CD4-positive, alpha-beta T cell treated with Interleukin-12 subunit alpha and Interleukin-12 subunit beta, for 1 hour (primary cell): ENCODE results near the gene ABTB1.

Source experiments
- DNase-seq: peaks from one replicate; pipeline ENCODE4 v3.0.0-alpha.2; 2020

ABTB1 gene

DNA sequence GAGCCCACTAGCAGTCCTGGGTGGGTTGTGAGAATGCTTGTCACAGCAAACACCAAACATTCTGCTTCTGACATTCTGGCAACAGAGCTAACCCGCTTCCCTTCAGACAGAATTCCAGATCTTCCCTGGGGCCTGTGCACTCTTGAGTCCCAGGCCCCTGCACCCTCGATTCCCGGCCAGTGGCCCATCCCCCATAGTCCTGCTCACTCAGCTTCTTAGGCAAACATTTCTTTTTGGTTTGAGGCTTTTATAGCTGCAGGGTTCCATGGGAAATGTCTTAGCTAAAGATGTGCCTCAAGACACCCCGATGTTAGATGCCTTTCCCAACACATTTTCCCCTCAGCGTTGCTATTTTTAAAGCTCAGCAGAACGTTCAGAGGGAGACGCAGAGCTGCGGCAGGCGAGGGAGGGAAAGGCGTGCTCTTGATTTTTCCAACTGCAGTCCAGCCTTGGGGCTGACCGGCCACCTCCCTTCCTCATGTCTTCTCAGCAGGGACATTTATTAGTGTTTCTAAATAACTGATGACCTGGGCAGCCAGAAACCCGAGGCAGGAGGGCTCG lies 35.2 kb downstream of the ABTB1 start:
- DNase-seq, result no peak

DNA sequence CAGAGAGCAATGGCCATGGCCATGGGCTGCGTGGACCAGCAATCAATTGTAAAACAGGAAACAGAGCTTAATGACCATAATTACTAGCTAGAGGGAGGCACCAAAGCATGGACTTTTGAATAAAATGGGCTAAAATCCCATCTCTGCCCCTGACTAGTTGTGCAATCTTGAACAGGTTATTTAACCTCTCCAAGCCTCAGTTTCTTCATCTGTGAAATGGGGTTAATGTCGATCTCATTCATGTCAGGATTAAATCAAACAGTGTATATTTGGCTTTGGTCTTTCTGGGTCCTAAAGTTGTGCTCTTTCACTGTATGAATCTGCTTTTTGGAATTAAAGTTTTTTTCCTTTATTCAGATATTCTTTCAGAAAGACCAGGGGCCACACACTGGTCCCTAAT lies 36.1 kb downstream of the ABTB1 start:
- no peak for DNase-seq

DNA sequence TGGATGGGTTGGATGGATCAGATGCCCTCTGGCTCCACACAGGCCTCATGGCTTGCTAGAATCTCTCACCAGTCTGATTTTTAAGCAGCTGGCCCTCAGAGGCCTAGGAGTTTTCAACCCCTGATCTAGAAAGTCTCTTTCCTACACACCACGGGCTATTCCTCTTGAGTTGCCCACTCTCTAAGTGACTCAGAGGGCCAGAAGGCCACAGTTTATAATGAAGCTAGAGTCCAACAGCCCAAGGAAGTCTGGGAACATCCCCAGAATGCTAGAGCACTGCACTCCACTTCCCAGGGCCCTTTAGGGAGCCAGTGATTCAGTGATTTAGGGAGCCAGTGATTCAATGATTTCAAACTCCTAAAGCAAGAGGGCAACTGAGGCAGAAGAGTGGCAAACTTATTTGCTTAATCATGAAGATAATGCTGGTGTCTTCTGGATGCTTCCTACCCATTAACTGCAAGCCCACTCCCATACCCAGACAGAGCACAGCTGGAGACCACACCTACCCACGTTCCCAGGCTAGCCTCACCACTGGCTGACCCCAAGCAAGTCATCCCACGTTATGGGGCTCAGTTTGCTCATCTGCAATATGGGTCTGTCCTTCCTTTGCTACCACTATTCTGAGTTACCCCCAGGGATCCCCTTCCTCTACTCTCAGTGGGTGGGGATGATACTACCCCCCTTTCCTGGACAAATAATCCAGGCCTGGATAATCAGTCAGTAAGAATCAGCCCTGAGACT lies 36.7 kb downstream of the ABTB1 start:
- DNase-seq, result no peak

DNA sequence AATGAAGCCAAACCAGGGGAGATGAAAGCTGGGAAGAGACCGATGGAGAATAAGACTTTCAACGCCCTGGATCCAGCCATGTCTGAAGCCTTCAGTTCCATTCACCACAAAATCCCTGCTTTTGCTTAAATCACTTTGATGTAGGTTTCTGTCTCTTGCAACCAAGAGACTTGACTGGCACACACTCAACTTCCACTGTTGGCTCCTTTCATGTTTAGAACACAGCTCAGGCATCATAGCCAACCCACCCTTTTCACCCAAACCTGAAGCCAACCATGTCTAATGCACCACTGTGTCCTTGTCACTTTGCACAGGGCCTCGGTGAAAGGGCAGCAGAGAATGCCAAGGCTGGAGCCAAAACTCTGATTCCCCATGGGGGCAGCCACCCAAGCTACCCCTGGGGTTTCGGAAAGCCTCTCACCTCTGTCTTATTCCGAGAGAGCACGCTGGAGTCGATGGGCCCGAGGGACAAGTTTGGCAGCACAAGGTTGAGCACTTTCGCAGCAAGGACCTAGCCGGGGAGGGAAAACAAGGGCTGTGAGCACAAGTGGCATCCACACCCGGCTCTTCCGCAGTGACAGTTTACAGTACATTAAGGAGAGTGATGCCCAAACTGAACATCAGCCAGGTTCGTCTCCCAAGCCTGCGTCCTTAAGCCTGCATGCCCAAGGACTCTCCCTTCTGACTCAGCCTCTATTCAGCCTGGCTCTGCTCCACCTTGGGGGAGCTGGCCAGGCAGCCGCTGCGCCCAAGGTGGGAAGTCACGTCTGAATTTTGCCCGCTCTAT lies 37.6 kb downstream of the ABTB1 start:
- no peak for DNase-seq

DNA sequence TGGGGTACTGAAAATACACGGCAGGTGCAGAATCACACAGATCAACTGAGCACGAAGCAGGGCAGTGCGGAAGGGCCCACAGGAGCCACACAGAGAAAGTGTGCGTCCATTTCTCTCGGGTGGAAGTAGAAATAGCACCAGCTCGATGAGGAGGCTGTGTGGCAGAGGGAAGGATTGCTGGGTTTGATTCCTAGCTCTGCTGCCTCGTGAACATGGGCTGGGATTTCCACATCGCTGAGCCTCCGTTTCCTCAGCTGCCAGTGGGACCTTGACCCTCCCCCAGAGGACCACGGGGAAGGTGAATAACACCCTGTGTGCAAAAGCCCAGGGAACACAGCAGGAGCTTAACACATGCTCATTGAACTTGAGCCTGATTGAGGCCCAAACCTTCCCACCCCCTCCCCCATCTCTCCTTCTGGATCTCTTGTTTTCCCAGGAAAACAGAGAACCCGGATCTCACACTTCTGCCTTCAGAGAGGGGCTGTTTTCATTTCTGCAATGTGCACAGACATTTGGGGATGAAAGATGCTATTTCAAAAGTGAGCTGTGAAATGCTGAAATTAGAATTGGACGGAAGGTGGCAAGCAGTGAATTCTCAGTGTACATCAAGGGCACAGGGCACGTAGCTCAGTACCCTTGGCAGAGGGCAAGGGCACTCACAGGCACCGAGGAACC lies 38.4 kb downstream of the ABTB1 start:
- DNase-seq, result no peak

DNA sequence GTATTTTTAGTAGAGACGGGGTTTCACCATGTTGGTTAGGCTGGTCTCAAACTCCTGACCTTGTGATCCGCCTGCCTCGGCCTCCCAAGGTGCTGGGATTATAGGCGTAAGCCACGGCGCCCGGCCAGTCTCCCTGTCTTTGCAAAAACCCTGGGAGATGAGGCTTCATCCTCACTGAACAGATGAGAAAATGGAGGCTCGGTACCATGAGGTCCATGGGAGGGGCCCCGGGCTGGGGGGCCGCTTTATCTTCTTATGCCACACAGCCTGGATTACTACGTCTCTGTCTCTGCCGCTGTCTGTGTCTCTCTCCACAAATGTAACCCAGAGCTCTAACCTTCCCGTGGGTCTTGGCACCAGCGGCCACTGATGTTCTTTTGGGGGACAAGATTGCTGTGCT lies 39.1 kb downstream of the ABTB1 start:
- DNase-seq, result no peak

DNA sequence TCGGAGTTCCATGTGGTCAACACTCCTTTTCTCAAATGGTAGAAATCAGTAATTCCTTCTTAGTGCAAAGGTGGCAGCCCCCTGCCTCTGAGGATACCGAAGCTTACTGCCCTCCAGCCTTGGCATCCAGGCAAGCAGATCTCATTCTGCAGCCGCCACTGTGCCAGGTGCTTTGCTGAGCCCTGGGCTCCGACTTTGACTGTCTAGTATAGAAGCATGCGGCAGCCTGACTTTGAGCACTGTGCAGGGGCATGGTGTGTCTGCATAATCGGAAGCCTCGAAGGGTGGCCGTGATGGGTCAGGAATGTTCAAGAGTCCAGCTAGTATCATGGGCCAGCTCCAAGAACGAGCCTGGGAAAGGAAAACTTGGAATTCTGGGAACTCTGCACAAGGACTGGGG lies 39.7 kb downstream of the ABTB1 start:
- no peak for DNase-seq

DNA sequence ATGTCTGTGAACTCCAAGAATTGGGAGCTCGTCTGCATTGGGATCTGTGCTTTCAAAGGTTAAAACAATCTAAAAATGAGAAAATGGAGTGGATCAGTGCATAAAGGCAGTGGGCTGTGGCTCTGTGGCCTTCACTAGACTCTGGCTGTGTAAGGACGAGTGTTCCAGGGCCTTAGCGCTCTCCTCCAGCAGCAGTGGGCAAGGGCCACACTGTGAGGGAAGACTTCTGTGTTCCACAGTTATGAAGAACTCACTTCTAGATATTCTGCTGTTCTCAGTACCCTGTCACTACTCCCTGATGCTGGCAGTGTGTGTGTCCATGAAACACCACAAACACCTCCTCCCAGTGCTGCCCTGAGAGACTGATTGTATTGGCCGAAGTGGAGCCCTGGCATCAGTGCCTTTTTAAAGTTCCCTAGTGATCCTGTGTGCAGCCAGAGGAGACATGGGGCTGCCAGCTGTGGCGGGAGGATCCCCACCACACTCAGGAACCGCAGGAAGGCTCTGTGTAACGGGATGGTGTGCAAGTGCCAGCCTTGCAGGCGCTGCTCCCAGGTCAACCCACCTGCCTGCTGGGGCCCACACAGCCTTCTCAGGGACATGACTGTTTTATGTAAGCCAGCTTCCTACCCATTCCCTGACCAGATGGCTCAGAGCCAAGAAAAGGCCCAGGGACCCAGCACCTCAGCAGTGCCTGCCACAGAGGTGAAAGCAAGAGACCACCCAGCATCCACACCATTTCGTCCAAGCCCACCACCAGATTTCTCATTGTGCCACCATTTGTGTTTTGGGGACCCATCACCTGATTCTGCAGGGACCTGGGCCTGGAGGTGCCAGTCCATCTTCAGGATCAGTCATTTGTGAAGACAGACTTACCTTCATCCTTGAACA lies 40.4 kb downstream of the ABTB1 start:
- DNase-seq, result no peak

DNA sequence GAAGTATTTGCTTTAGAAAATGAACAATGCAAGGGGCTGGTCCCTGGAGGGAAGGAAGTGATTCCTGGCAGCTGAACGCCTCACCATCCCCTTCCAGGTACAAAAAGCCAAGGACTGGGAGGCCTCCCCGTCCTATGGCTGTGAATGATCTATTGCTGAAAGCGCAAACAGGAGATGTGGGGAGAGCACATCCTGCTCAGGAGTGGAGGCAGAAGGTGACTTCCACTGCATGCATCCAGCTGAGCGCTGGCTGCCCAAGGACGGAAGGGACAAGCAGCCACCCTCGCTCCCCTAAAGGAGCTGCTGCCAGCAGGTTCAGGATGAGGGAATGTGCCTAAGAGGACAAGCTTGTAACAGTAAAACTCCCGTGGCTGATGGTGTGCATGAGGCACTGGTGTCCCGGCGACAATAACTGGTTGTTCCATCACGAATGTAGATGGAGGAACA lies 41.4 kb downstream of the ABTB1 start:
- no peak for DNase-seq

DNA sequence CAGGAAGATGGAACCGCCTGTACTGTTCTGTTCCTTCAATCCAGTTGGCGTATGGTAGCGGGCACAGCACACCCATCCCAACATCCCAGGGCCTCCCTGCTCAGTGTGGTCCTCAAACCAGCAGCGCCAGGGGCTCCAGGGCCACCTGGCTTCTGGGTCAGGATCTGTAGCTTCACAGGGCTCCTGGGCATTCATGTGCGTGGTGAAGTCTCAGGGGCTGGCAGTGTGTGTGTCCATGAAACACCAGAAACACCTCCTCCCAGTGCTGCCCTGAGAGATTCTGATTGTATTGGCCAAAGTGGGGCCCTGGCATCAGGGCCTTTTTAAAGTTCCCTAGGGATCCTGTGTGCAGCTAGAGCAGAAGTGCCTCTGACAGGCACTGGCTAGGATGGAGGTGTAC lies 42.1 kb downstream of the ABTB1 start:
- no peak for DNase-seq

DNA sequence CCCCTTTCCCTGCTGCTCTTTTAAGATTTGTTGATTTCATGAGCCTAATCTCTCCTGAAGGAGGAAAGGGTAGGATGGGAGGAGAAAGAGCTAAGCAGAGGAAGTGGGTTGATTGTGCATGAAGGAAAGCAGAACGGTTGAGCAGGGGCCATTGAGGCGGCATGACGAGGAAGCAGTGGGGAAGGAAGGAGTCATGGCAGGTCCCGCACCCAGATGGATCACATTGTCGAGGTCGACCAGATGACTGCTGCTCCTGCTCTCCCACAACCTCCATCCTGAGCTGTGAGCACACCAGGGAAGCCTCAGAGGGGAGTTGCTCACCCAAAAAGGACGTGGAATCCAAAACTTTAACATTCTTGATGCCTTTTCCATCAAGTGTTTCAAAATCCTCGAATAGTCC lies 42.8 kb downstream of the ABTB1 start:
- no peak for DNase-seq

DNA sequence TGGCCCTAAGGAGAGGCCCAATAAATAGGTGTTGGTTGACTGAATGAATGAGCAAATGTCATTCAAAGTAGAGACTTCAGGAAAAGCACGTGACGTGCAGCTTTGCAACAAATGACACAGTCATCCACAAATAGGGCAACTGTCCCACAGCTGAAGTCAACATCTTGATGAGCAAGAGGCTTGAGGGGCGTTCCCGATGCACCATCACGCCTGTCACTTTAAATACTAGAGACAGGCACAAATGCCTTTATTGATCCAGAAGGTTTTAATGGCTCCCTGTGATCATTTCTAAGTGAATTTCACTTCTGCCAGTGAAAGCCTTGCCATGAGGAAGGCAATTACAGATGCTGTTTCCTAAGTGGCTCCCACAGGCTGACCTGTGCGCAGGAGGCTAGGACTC lies 43.6 kb downstream of the ABTB1 start:
- DNase-seq, result no peak

DNA sequence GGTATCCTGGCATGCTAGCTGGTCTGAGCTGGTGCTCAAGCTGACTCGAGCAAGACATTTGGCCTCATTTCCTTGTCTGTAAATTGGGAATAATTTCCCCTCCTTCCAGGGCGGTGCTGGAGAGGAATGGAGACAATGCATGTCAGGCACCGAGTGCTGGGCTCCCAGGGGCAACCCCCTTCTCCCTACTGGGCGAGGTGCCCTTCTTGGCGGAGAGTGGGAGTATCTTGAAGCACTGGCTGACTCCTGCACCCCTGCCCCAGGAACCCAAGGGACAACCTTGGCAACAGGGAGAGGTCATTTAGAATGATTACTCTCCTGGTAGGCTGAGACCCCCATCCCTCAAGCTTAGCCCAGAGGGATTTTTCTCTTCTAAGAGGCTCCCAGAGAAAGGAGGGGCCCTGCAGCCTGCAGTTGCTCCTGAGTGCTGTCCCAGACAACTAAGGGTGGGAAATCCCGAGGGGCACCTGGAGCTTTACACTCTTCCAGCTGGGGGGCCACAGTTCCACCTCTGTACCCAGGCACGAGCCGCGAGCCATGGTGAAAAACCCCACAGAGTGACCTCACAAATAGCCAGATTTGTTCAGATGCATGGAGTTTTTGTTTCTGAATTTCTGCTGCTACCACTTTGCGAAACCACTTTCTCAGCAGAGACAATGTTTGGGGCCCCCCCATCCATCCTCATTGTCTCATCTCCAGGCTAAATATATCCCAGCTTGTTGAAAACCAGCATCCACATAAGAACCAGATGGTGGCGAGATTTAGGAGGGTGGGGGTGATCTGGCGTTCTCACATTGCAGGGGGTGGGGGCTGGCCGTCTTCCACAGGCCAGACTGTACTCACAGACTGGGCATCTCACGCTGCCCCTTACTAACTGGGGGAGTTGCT lies 44.8 kb downstream of the ABTB1 start:
- no peak for DNase-seq

DNA sequence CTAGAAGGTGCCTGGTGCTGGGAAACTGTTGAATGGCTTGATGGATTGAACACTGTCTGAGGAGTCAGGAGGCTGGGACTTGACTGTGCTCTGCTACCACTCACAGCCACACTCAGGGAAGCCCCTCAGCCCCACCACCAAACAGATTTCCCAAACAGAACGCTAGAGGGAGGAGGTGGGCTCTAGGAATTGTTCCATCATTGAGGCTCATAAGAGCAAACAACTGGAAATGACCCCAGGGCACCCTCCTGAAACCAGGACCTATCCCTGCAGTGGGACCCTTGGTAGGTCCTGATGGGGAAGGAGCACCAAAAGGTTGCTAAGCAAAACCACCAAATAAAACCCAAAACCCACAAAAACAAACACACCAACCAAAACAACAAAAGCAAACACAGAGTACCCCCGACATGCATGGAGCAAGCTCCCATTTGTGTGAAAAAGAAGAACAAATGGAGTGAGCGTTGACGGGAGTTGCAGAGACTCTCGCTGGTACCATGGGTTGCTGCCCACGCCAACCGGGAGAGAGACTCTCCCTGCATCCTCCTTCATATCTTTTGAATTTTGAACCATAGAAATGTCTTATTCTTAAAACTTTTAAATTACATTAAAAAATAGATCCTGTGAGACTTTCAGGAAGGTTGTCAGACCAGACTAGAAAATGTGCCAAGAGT lies 45.6 kb downstream of the ABTB1 start:
- no peak for DNase-seq

DNA sequence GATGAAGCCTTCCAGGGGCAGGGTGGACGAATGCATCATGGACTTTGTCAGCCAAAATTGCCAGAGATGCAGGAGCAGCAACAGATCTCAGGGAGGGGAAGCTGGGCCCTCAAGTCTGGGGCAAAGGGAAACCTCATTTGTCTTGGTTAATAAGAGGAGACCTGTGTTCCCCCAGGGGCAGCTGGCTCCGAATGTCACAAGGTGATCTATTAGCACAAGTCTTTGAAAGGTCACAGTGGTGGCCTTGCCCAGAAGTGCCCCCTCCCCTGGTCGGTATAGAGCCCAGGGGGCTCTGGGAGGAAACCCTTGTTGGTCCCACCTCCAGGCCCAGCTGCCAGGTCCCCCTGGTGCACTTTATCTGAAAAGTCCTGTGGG lies 46.2 kb downstream of the ABTB1 start:
- no peak for DNase-seq

DNA sequence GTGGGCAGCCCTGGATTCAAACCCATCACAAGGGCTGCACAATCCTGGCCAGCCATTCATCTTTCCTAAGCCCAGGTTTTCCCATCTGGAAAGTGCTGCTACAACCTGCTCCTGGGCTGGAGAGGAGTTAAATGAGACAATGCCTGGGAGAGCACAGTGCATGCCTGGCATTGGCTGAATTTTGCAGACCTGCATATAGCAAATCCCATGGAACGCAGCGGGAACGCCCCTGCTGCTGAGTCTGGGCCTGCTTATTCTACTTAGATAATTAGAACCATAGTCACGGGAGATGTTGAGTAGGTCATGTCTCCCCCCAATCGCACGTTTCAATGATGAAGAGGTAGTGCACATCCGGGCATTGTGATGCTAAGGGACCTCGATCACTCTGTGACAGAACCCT lies 46.6 kb downstream of the ABTB1 start:
- DNase-seq, result no peak

DNA sequence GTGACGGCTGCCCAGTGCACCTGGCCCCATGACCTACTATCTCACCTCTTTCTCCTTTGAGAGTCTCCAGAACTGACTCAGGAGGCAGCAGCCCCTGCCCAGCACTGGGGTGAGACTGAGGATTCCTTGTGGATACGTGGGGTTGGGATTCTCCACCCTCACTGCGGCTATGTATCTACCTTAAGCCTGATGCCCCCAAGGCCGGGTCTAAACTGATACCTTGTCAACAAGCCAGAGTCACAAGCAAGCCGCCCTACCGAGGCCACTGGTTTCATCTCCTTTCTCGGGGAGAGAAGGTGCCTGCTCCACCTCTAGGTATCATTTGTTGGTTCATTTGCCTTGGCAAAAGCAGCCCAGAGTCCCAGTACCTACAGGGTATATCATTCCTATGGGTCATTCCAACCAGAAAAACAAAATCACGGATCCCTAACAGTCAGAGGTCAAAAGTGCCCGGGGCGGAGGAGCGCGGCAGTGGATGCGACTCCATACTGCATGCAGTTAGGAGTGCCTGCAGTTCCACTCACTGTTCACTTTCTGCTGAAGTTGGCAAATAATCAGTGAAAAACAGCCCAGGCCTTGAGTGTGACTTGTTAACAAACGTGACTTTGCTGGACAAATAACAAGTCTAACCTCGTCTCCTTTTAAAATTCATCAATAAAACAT lies 47.5 kb downstream of the ABTB1 start:
- no peak for DNase-seq

DNA sequence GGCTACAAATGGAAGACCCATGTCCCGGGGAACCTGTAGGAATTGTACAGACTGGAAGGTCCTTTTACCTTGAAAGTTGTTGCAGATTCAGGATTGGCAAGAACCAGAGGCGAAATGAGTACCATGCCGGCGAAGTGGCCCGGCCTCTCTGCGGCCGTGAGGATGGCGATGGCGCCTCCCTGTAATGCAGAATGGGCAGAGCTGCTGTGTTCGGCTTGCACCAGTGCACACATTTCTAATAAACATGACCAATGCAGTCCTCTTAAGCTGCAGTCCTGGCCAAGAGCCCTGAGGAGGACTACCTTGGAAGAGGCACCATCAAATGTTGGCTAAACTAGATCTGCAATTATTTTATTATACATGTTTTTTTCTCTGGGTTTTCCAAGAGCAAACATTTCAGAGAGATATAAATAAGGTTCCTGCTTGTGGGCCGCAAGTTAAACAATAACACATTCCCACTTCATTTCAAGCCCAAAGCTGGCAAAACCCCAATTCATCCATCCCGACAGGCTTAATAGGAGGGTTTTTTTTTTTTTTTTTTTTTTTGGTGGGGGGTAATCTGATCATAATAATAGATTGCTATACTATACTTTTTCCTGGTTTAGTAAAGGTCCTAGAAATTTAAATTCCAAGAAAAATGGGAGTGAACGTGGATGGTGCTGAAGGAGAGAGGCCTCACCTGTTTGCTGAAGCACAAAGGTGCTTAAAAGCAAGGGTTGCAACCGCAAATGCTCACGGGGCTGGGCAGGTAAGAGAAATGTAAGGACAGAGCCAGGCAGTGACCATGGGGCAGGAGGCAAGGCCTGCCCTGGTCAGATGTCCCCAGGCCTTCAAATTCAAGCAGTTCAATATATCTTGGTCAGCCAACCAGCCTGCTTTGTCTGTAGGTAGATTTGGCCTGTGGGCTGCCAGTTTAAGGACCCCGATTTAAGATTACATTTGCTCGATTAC lies 48.5 kb downstream of the ABTB1 start:
- no peak for DNase-seq

DNA sequence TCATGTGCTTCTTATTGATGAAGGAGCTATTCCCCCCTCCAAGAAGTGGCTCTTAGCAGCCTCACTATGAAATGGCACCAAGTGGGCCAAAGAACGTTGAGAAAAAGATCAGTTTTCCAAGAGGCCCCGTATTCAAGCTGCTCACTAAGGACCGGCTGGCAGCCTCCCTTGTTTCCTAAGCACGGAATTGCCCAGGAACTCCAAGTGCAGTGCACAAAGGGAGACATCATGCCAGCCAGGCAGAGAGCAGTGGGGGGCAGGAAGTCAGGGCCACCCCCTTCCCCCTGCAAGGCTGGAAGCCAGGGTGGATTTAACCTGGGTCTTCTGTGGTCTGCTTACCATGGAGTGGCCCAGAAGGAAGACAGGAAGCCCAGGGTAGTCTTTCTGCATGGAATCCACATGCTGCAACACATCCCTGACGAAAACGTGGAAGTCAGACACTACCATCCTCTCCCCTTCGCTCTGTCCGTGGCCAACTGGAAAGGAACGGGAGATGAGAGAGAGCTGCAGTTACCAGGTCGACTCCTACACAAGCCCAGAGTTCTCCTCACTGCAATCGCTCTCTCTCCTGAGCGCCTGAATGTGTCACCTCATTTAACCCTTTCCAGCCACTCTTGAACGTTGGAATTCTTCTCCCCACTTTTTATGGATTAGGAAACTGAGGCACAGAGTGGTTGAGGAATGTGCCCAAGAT lies 49.5 kb downstream of the ABTB1 start:
- DNase-seq, result no peak
